Caco-2 (cell line): ENCODE measurements around the gene GBP2. TPM values are rescaled to one million over a fixed set of nuclear protein-coding genes. Genes with fewer than 3 reads are reported as not detected.

Source experiments
- BruUV-seq: library from RNA; stranded (reverse); fragments of 400-500 nt; replicated peaks from 2 replicates; lab custom pipeline; 2021; lab: Mats Ljungman, UMichigan
- CTCF ChIA-PET: fragments of 300-600 bp; sonication (Branson Sonifier 250); formaldehyde crosslinking; loops from one replicate; lab custom pipeline; 2022; ENCODE audit warnings: antibody characterized with exemption; lab: Charles Lee
- POLR2A ChIA-PET: fragments of 300-600 bp; sonication (Branson Sonifier 250); formaldehyde crosslinking; loops from one replicate; lab custom pipeline; 2022; ENCODE audit warnings: antibody characterized with exemption; lab: Charles Lee
- DNase-seq, 2 experiments: peaks; one replicate each; pipeline versions ENCODE4 v3.0.0 to v3.0.0-alpha.2; 2020 to 2022
- H3K27me3 ChIP-seq: replicated peaks from 2 replicates; pipeline ENCODE4 v1.6.0; 2011; ENCODE audit warnings: low read length; ENCODE audit not compliant: control insufficient read depth, insufficient read depth
- H3K36me3 ChIP-seq: 2 replicates; pipeline ENCODE4 v1.5.1; 2011; ENCODE audit warnings: low read length; ENCODE audit not compliant: control insufficient read depth, insufficient read depth
- H3K4me1 ChIP-seq: fragments of 250-450 bp; sonication (Bioruptor Pico); 2 replicates; pipeline ENCODE4 v1.5.1; 2020; ENCODE audit warnings: mild to moderate bottlenecking
- H3K4me3 ChIP-seq: 2 replicates; pipeline ENCODE4 v1.5.1; 2011; ENCODE audit warnings: low read depth, mild to moderate bottlenecking, control low read depth, low read length
- H3K9me3 ChIP-seq: fragments of 250-450 bp; sonication (Bioruptor Pico); 2 replicates; pipeline ENCODE4 v1.5.1; 2020; ENCODE audit warnings: mild to moderate bottlenecking, moderate library complexity
- H3K27ac Mint-ChIP-seq: one replicate; pipeline ENCODE4 v1.8.0; 2022; ENCODE audit warnings: mixed read lengths; ENCODE audit not compliant: unreplicated experiment
- H3K27me3 Mint-ChIP-seq: one replicate; pipeline ENCODE4 v1.8.0; 2022; ENCODE audit warnings: mixed read lengths; ENCODE audit not compliant: insufficient read depth, unreplicated experiment
- H3K36me3 Mint-ChIP-seq: one replicate; pipeline ENCODE4 v1.8.0; 2022; ENCODE audit warnings: mild to moderate bottlenecking, mixed read lengths; ENCODE audit not compliant: insufficient read depth, unreplicated experiment
- H3K4me1 Mint-ChIP-seq: one replicate; pipeline ENCODE4 v1.8.0; 2022; ENCODE audit warnings: low read depth, mixed read lengths; ENCODE audit not compliant: unreplicated experiment
- H3K4me3 Mint-ChIP-seq: one replicate; pipeline ENCODE4 v1.8.0; 2022; ENCODE audit warnings: mild to moderate bottlenecking, moderate library complexity, mixed read lengths; ENCODE audit not compliant: unreplicated experiment
- H3K9me3 Mint-ChIP-seq: one replicate; pipeline ENCODE4 v1.8.0; 2022; ENCODE audit warnings: mixed read lengths; ENCODE audit not compliant: unreplicated experiment
- intact Hi-C: fragments of 100-400 bp; cut with micrococcal nuclease; formaldehyde crosslinking; loops from one replicate; pipeline ENCODE4 v1.10.0; 2022; ENCODE audit not compliant: unreplicated experiment
- total RNA-seq: library from RNA; stranded (reverse); gene quantifications from 2 replicates; pipeline ENCODE4 v1.2.3, GENCODE V29; 2022
- TF ChIP-seq, protein P1 (sequence below), 2 experiments: fragments of 200-600 bp in 1 of 2; IDR thresholded peaks; 1 replicate in 1 of 2; 2 replicates in 1 of 2; pipeline versions ENCODE4 v1.5.1 to v1.8.0; 2011 to 2022; ENCODE audit warnings: antibody characterized with exemption in 1 of 2, control low read depth in 1 of 2, inconsistent platforms in 1 of 2, low read depth in 1 of 2, low read length in 1 of 2, mild to moderate bottlenecking in 1 of 2, moderate library complexity in 1 of 2; ENCODE audit not compliant: insufficient read depth in 1 of 2, severe bottlenecking in 1 of 2, unreplicated experiment in 1 of 2

The GBP2 gene
- total RNA-seq, 1 experiment from 2014 or later = 0.23 TPM

DNA sequence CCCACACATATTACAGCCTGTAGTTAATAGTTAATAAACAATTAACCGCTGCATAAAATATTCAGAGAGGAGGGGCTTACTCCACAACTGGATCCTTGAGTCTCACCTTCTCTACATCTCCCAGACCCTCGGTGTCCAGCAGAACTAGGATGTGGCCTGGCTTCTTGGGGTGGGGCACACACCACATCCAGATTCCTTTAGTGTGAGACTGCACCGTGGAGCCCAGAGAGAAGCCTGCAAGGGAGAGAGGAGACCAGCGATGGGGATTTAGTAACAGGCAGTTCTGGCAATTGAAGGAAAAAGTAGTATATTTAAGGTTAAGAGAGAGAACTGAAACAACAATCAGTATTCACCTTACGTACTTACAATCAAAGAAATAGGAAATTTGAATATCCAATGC, 65.8 kb downstream of the GBP2 start:
- Histone ChIP-seq H3K27me3 (no peaks in the 10 kb centered on the region), H3K4me1 (no peaks in the 10 kb centered on the region), H3K9me3 (no peaks in the 10 kb centered on the region), H3K4me3 (no peak overlapping the region), H3K36me3 (no peaks in the 10 kb centered on the region)
- BruUV-seq = no TSS peak
- Mint-ChIP-seq H3K4me3 (no peak overlapping the region), H3K4me1 (peaks cover 8% of the 10 kb centered on the region), H3K9me3 (no peaks in the 10 kb centered on the region), H3K27me3 (no peaks in the 10 kb centered on the region), H3K27ac (no peak overlapping the region), H3K36me3 (no peaks in the 10 kb centered on the region)
- no peak for DNase-seq
- TF ChIP-seq, protein P1, sequence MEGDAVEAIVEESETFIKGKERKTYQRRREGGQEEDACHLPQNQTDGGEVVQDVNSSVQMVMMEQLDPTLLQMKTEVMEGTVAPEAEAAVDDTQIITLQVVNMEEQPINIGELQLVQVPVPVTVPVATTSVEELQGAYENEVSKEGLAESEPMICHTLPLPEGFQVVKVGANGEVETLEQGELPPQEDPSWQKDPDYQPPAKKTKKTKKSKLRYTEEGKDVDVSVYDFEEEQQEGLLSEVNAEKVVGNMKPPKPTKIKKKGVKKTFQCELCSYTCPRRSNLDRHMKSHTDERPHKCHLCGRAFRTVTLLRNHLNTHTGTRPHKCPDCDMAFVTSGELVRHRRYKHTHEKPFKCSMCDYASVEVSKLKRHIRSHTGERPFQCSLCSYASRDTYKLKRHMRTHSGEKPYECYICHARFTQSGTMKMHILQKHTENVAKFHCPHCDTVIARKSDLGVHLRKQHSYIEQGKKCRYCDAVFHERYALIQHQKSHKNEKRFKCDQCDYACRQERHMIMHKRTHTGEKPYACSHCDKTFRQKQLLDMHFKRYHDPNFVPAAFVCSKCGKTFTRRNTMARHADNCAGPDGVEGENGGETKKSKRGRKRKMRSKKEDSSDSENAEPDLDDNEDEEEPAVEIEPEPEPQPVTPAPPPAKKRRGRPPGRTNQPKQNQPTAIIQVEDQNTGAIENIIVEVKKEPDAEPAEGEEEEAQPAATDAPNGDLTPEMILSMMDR (IDR thresholded peaks at IDR 0.05; ENCODE audit: insufficient read depth in 1 of 2, low read depth in 1 of 2, low read length in 1 of 2, severe bottlenecking in 1 of 2, unreplicated experiment in 1 of 2) = no peak
- ChIA-PET CTCF (no interaction called here), POLR2A (no interaction called here)
- intact Hi-C loops = no loop called here

Other genes starting within 250 kb of the GBP2 start
- gene GTF2B, start 234.5 kb downstream of the GBP2 start, total RNA-seq = 15.5 and 17.5 TPM in 2 replicates
- gene KYAT3, start 133.5 kb downstream of the GBP2 start, total RNA-seq = 12.1 and 13.8 TPM in 2 replicates
- gene RBMXL1, start 133.5 kb downstream of the GBP2 start, total RNA-seq = 7.7 and 9.7 TPM in 2 replicates
- gene GBP3, start 103.2 kb downstream of the GBP2 start, total RNA-seq = 0.48 and 0.91 TPM in 2 replicates
- gene GBP1, start 60.9 kb downstream of the GBP2 start, total RNA-seq = 0.36 and 0.51 TPM in 2 replicates
- gene GBP7, start 49.9 kb upstream of the GBP2 start, total RNA-seq = not detected in 2 replicates
- not detected in 2 replicates for gene GBP4, start 72.8 kb upstream of the GBP2 start, total RNA-seq
- gene GBP5, start 146.7 kb upstream of the GBP2 start, total RNA-seq = not detected in 2 replicates
- gene GBP6, start 237.9 kb upstream of the GBP2 start, total RNA-seq = not detected in 2 replicates